Renal pelvis (tissue), 4 donors: Measurements from ENCODE around the gene ETV5. TPM values are rescaled to one million over a fixed set of nuclear protein-coding genes. Genes with fewer than 3 reads are reported as not detected.

Experiments used
- DNase-seq: peaks from one replicate; pipeline ENCODE4 v3.0.0-alpha.2; 2013
- polyA plus RNA-seq, 3 donors: library from polyadenylated mRNA; unstranded; fragments of 120-200 nt; gene quantifications; one replicate each; pipeline ENCODE4 v1.2.1, GENCODE V29; 2013; ENCODE audit not compliant: insufficient read length in 3 of 3

Gene ETV5
- polyA plus RNA-seq, 3 donors, result 22.5 to 29.4 (median 26.4) TPM

DNA sequence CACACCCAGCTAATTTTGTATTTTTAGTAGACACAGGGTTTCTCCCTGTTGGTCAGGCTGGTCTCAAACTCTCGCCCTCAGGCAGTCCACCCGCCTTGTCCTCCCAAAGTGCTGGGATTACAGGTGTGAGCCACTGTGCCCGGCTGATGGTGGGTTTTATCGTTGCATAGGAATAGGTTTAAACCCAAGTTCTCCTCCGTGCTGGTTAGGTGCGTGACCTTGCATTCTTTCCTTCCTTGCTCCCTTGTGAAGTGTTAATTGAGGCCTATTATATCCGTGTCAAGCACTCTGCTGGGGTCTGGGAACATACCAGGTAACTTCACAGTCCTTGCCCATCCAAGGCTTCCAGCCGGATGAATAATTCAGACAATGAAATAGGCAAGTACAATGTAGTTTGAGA is 19.3 kb upstream of the ETV5 start:
- no peak for DNase-seq

DNA sequence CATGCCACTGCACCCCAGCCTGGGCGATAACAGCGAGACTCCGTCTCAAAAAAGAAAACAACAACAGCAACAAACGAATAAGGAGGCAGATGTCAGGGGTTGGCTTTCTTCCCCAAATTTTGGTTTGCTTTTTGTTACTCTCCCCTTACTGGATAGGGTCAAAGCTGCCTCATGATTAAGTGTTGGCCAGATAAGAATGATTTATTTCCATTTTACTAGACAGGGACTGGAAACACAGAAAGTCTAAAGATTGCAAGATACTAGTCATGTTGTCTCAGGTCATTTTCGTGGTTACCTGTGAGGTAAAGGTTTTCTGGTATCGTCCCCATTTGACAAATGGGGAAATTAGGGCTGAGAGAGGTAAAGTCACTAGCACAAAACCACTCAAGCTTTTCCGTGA is 18.6 kb upstream of the ETV5 start:
- DNase-seq, result no peak

DNA sequence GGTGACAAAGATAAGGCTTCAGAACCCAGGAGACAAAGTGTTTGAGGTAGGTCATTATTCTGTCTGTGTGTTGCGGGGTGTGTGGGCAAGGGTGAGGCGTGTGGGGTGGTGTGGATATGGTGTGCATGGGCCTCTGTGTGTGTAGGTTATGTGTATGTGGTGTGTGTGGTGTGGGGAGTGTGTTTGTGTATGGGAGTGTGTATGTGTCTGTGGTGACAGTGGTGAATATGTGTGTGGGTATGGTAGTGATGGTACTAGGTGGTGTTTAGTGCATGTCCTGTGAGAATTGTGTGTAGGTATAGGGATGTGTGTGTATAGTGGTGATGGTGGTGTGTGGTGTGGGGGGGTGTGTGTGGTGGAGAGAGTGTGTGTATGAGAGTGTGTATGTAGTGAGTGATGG is 16.2 kb upstream of the ETV5 start:
- DNase-seq, result no peak

DNA sequence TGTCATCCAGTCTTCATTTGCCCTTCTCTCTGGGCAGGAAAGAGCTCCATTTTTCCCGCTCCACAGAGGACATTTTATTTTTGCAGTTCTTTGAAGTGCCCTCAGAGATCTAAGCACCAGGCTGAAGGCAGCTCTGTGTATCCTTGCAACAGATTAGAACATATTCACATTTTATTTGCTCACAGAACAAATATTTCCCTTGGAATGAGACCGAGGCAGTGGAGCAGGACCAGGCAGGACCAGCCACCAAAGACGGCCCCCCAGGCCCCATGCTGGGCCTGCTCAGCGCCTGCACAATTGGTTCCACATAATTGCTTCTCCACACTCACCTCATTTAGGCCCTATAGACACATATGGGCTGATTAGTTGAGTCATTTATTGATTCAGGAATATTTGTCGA is 15.7 kb upstream of the ETV5 start:
- no peak for DNase-seq

DNA sequence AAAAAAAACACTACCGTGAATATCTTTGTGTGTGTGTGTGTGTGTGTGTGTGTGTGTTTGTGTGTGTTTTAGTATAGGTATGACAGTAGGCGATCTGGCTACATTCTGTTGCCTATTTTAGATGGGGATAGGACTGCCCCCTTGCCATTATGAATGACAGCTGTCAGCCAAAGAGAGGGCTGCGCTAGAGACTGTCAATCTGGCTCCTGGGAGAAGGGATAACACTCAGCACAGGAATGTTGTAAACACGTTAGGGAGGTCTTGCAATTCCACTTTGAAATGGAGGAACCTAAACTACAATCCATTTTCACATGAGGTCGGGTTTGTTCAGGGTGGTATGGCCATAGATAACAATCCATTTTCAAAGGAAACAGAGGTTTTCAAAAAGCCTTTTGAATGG is 14.1 kb upstream of the ETV5 start:
- no peak for DNase-seq

DNA sequence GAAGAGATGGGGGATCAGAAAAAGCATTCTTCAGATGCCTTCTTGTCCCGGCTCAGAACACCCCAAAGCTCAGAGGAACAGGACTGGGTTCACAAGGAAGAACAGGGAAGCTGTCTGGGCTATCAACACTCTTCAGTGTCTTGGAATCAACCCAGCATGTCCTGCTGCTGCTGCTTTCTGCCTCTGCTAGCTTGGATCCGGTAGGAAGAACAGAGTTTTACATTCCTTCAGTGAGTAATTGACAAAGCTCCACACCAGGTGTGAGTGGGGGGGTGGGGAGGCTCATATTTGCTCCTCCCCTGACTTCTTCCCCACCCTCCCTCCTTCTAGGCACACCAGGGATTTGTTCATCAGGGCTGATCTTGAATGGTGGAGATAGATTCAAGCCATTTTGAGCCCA is 13.1 kb upstream of the ETV5 start:
- DNase-seq, result no peak

DNA sequence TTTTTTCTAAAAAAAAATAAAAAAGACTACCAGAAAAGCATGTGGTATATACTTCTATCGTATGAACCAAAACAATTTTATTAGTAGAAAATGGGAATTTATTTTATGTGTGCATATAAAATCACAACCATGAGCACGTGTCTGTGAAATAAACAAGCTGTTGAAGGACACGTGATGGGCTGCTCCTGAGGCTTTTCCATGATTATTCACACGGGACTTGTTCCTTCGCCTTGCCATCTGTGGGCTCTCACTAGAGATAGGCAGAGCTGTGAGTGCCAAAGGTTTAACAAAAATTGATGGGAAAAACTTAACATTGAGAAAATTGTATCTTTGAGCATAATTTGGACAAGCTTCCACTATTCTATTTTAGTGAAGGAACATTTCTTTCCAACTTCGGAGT is 12.4 kb upstream of the ETV5 start:
- no peak for DNase-seq

DNA sequence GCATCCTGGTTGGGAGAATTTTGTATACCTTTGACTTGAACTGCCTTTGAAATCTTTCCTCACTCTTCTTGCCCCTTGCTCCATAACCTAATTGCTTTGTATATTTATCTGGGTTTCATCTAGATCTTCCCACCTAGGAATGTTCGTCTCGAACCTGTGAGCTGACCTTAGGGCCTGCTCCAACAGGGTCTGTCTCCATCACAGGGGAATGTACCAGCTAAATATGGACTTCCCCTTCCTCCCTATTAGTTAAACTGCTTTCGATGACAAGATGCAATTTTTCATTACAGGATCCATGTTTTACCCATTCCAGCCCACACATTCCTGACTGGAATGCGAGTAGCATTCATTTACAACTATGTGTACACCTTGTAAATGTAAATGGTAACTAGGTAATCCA is 10.6 kb upstream of the ETV5 start:
- no peak for DNase-seq

DNA sequence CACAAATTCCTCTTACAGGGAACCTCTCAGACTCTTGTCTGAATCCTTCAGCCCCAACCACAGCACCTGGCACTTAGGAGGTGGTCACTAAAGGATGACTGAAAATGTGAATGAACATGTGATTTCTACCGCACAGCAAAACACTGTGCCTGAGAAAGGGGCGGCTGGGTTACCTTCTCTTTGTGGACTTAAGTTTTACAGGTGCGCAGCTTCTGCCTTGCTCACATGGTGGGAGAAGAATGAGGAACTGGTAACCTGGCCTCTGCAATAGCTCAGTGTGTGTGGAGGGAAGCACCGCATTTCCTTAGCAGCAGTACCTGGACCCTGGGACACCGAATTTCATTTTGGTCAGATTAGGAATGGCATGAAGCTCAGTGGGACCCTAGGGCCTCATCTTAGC is 9.8 kb upstream of the ETV5 start:
- no peak for DNase-seq

DNA sequence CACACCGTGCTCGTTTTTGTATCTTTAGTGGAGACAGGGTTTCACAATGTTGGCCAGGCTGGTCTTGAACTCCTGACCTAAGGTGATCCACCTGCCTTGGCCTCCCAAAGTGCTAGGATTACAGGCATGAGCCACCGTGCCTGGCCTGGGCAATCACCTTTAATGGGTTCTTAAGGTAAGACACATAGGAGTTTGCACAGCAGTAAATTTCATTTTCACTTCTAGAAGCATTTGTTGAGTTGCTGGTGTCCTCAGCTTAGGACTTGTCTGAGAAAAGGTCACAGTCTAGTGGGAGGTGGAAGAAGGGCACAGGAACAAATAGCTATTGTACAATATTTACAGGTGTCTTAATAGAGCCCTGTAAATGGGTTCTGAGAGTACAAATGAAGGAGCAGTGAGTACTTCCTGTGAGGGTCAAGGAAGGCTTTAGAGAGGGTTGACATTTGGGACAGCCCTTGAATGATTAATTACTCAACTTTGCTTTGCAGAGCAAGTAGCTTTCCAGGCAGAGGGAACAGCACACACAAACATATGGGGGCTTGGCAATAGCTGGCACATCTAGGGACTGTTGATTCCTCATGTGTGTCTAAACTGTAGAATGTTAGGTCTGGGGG is 8.7 kb upstream of the ETV5 start:
- DNase-seq, result no peak

DNA sequence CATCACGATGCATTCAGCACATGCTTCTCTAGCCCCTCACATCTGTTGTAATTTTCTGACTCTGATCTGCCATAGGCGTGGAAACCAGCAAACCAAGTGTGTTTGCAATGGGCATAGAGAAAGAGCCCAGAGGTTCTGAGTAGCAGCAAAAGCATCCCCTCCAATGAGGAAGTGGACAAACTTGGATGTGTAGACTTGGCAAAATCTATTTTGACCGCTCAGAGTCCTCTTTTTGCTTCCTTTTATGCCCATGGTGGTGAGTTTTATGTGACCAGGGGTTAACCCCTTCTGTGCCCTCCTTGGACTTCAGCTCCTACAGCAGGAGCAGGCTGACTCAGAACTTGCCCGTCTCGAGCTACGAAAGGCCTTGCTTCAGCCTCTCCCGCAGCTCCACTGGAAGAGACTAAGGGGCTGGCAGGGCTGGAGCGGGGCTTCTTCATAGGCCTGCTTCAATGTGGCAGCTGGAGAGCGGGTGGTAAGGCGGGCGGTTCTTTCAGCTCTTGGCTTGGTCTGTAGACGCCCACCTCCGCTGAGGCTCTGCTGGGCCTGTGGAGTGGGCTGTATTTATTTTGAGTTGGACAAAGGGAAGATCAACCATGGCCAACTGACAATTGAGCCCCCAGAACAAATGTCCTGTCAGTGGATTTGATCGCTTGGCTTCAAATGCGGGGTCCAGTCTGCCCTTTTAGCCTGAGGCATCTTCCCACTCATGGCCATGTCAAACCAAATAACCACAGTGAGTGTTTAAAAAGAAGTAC is 6.5 kb upstream of the ETV5 start:
- DNase-seq, result no peak

DNA sequence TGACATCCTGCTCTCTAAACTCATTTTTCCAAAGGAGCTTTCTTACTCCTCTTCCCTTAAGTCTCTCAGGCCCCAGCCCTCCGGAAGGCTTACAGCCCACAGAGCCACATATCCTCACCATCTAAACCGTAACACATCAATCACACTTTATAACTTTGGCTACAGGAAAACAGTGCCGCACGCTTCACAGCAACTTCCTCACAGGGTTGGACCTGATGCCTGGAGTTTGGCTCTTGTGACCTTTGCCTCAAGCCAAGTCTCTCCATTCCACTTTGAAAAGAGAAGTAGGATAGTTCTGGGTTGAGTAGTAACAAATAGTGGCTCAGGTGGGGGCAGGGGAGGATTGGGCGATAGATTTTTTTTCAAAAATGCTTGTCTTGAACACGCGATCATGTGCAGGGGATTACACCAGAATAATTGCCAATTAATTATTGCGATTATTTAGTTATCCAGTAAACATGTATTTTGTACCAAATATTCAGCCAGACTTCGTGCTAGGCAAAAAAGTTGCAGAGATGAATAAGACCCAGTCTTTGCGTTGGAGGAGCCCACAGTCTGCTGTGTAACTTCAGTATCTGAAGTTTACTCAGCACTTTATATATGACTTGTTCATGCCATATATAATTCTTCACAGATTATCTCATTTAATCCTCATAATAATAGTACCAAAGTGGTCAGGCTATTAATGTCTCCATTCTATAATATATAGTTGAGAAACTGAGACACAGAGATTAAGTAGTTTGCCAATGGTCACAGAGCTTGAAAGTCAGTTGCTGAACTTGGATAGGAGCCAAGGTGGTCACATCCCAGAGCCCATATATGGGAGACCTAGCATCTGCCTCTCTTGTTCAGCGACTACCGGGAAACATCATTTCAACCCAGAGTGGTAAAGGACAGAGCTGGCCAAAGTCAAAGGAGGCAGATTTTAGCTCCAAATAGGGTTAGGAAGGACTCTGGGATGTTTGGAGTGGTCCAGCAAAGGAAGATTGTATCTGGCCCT is 2.4 kb upstream of the ETV5 start:
- no peak for DNase-seq

DNA sequence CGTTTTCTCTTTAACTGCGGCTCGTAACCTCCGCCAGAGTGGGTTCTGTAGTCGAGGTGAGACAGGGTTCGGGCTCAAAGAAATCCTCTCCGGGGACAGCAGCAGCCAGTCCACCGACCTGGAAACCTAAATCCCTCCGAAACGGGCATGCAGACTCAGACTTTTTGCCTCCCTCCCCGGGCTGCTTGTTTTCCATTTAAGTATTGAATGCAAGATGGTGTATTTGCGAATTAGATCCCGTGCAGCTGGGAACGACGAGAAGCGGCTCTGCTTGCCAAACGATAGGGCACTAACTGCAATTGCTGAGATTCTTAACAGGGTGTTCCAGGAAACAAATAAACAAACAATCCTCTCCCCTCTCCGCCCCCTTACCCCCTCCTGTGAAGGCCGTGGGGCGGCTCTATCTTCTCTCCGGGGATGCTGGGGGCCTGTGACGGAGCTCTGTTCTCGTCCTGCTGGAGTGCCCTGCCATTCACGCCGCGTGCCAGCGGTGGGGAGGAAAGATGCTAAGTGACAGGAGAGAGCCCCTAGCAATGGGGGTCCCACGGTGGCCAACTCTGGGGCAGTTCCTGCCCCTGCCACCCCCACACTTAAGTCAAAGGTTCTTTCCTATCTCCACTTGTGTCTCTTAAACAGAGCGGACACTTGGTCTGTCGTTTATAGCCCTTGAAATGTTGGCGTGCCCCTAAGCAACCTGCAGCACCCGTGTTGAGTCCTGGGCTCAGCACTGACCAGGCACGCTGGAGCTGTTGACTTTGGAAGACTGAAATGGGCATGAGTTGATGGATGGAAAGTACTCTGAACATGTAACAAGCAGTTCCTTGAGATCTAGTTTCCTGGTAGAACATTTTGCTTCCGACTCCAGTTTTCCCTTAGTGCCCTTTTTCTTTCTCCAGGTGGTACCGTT is 1.3 kb upstream of the ETV5 start:
- no peak for DNase-seq

DNA sequence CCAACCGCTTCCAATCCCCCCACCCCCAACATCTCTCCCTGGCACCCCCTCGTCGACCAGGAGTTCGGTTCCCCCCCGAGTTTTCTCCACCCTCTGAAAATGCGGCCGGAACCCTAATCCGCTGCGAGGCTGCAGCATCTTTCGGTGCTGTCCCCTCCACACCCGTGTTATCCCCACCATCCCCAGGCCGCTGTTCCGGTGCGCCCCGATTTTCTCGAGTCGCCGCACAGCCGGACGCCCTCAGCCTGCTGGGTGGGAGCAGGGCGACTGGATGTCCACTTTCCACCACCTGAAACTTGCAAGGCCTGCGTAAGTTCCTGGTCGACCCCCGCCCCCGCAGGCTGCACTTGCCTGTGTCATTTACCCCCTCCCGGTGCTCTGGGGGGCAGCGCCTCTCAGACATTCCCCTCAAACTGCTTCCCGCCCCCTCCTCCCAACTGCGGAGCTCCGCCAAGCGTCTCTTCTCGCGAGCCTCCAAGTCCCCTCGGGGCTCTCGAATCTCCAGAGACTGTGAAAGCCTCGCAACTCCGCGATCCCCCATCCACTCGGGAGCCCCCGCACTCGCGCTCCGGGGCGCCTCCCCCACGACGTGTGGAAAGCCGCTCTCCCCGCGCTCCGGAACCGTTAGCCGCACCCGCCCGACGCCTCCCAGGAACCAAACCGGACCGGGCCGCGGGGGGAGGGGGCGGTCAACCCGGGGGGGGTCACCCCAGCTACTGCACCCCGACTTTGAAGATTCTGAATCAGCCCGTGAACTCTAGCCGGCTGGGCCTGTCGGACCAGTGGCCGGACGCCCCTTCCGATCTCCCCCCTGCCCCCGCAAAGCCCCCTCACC is 566 bp downstream of the ETV5 start:
- peak; percentile 85 for DNase-seq

DNA sequence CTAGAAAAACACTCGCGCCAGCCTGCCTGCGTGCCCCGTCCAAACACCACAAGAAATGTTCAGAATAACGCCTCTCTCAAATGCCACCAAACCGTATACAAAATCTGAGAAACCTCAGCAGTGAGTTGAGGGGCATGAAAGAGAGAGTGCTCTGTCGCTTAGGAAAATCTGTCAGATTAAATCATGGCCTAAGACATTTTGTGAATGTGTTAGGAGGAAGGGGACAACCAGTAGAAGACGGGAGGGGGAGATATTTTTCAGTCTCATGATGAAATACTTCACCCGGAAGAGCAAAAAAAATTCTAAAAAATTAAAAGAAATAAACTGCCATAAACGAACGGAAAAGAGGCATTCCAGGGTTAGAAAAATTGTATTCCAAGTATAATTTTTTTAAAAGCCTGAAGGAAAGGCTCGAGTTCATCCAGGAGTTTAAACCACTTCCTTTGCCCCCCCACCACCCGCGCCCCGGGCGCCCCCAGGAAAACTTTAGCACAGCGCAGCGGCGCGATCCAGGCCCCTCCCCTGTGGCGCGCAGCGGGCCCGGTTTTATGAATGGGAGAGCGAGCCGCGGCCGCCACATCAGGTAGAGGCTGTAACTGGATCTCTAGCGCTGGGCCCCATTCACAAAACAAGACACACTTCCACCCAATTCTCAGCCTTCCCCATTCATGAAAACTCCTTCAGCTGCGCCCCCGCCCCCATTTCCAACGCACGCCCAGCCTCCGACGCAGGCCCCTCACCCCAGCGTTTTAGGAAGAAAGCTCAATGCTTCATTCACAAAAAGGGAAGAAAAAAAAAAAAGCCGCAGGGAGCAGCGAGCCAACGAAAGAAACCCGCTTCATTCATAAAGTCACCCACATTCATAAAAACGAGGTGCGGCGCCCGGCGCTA is 1.4 kb downstream of the ETV5 start:
- DNase-seq, result peak; percentile 79

DNA sequence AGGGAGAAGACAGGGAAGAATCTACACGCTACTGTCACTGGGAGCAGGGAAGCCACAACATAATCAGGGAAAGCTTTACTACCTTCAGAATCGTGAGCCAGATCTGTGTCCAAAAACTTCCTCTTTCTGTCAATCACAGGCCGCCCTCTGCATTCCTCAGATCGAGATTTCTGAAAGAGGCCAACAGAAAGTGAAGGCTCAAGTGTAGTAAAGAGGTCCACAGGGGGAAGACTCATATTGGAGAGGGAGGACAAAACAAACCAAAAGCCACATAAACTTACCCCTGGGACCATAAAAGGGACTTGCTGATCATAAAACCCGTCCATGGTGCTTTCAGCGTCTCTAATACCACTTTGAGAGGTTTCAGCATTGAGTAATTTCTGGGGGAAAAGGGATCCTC is 3.3 kb downstream of the ETV5 start:
- no peak for DNase-seq

DNA sequence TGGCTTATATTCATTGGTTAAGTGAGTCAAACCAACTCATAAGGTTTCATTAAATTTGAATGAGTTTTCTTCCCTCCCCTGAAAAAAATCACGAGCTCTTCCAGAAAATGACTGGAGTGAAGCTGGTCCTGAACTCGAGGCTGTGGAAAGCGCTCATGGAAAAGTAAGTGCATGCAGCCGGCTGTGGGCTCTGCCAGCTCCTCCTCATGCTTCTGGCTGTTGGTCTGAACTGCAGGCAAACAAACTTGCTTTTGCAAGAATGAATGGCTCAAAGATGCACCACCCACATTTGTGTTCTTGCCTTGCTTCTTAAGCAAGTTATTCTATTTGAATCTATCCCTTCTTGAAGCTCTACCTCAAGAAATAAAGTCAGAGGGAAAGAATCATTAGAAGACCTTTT is 6.2 kb downstream of the ETV5 start:
- DNase-seq, result no peak

DNA sequence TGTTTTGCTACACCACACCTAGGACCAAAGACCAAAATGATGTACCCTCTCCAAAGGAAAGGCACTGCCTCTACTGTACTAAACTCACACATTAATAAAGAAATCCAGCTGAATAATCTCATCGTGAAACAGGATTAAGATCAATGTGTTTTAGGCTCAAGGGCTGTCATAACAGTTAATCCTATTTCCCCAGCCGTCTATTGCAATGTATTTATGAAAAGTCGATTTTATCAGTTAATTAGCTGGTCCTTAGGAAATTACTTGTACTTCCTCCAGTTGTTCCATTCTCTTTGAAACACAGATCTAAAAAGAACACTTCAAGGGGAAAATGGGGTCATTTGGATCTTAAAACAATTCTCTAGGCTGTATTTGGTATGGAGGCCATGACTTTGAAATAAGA is 8.5 kb downstream of the ETV5 start:
- DNase-seq, result no peak

DNA sequence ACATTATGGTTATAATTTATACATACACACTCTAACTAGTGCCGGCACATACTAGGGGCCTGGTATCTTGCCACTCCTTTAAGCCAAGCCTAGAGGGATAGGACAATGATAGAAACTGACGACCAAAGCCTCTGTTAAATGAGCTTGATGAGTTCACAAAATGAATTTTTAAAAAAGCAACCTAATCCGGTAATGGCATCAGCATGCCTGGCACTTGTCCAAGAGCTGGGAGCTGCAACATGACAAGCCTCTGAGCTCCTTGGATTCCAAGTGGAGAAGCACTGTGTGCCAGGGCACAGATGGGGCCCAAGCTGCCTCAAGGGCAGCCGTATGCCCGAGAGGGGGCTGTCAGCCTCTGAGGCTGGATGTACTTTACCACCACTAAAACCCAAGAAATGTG is 9.7 kb downstream of the ETV5 start:
- DNase-seq, result no peak

DNA sequence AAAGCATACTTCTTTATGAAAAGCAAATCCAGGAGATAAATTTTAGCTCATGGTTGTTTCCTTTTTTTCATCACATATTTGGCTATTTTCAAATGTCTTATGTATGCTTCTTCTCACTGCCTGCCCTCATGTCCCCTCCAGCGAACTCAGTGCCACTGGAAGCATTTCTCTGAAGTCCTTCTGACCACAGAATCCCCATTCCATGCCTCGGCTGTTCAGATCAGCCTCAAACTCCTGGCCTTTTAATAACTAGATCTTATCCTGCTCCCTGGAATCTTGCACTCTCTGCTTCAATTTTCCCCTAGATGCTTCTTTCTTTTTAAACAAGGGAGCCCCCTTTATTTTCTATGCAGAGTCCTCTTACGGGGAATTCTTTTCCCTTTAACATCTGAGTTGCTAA is 10.1 kb downstream of the ETV5 start:
- no peak for DNase-seq
